Glutamatergic neuron (in vitro differentiated cells): ENCODE data around the gene C9orf72. TPM values are rescaled to one million over a fixed set of nuclear protein-coding genes. Genes with fewer than 3 reads are reported as not detected.

Source experiments
- DNase-seq: peaks from one replicate; pipeline ENCODE4 v3.0.0; 2022
- H3K27ac Mint-ChIP-seq: one replicate; pipeline ENCODE4 v1.8.0; 2020; ENCODE audit warnings: mild to moderate bottlenecking, mixed read lengths, inconsistent platforms; ENCODE audit not compliant: unreplicated experiment
- H3K27me3 Mint-ChIP-seq: one replicate; pipeline ENCODE4 v1.8.0; 2020; ENCODE audit warnings: mild to moderate bottlenecking, moderate library complexity, mixed read lengths, inconsistent platforms; ENCODE audit not compliant: unreplicated experiment
- H3K36me3 Mint-ChIP-seq: one replicate; pipeline ENCODE4 v1.8.0; 2020; ENCODE audit warnings: mild to moderate bottlenecking, mixed read lengths, inconsistent platforms; ENCODE audit not compliant: unreplicated experiment
- H3K4me1 Mint-ChIP-seq: one replicate; pipeline ENCODE4 v1.8.0; 2020; ENCODE audit warnings: mild to moderate bottlenecking, low read depth, mixed read lengths, inconsistent platforms; ENCODE audit not compliant: unreplicated experiment
- H3K4me3 Mint-ChIP-seq: one replicate; pipeline ENCODE4 v1.8.0; 2020; ENCODE audit warnings: mild to moderate bottlenecking, mixed read lengths, inconsistent platforms; ENCODE audit not compliant: unreplicated experiment
- H3K9me3 Mint-ChIP-seq: one replicate; pipeline ENCODE4 v1.8.0; 2020; ENCODE audit warnings: mild to moderate bottlenecking, moderate library complexity, mixed read lengths, inconsistent platforms; ENCODE audit not compliant: unreplicated experiment
- CTCF ChIP-seq: fragments of 200-600 bp; sonication (generic); IDR thresholded peaks from one replicate; pipeline ENCODE4 v1.5.0; 2021; ENCODE audit not compliant: partially characterized antibody, unreplicated experiment
- total RNA-seq: library from RNA; stranded (reverse); fragmentation: NEBNext Ultra II Directional; extraction: Animal tissue kit (Norgen Biotek cat#: 25700); gene quantifications from one replicate; pipeline ENCODE4 v1.2.1, GENCODE V29; 2021; ENCODE audit not compliant: unreplicated experiment

The C9orf72 gene
- total RNA-seq, 1 donor from 2014 or later = 53.9 TPM

- Mint-ChIP-seq H3K4me1 (no peaks in the 10 kb centered on the region), H3K27ac (no peak overlapping the region), H3K9me3 (no peaks in the 10 kb centered on the region), H3K27me3 (no peaks in the 10 kb centered on the region), H3K4me3 (no peak overlapping the region), H3K36me3 (no peaks in the 10 kb centered on the region)
- no peak for TF ChIP-seq CTCF
- no peak for DNase-seq
Observed at GRCh38 chr9:27561685-27562084, 11.6 kb downstream of the C9orf72 start.

GRCh38 chr9:27560457-27560856, 12.8 kb downstream of the C9orf72 start:
- no peak for TF ChIP-seq CTCF
- Mint-ChIP-seq H3K27me3 (no peaks in the 10 kb centered on the region), H3K4me3 (no peak overlapping the region), H3K27ac (no peak overlapping the region), H3K9me3 (no peaks in the 10 kb centered on the region), H3K4me1 (no peaks in the 10 kb centered on the region), H3K36me3 (no peaks in the 10 kb centered on the region)
- DNase-seq = no peak

- TF ChIP-seq CTCF = no peak
- H3K27me3 Mint-ChIP-seq = no peaks in the 10 kb centered on the region
Observed at GRCh38 chr9:27558307-27558706, 15.0 kb downstream of the C9orf72 start.

GRCh38 chr9:27556470-27556869, 16.8 kb downstream of the C9orf72 start:
- H3K4me1 Mint-ChIP-seq = no peaks in the 10 kb centered on the region
- TF ChIP-seq CTCF = no peak
- H3K36me3 Mint-ChIP-seq = no peaks in the 10 kb centered on the region
- no peak overlapping the region for H3K27ac Mint-ChIP-seq
- no peaks in the 10 kb centered on the region for H3K9me3 Mint-ChIP-seq
- DNase-seq = no peak
- no peak overlapping the region for H3K4me3 Mint-ChIP-seq
- no peaks in the 10 kb centered on the region for H3K27me3 Mint-ChIP-seq

More at GRCh38 chr9:27558307-27558706, 15.0 kb downstream of the C9orf72 start:
- Mint-ChIP-seq H3K9me3 (no peaks in the 10 kb centered on the region), H3K4me3 (no peak overlapping the region), H3K4me1 (no peaks in the 10 kb centered on the region), H3K36me3 (no peaks in the 10 kb centered on the region), H3K27ac (no peak overlapping the region)
- DNase-seq = no peak

- H3K9me3 Mint-ChIP-seq = no peaks in the 10 kb centered on the region
- no peaks in the 10 kb centered on the region for H3K36me3 Mint-ChIP-seq
- H3K4me1 Mint-ChIP-seq = no peaks in the 10 kb centered on the region
- no peaks in the 10 kb centered on the region for H3K27me3 Mint-ChIP-seq
- no peak overlapping the region for H3K4me3 Mint-ChIP-seq
- TF ChIP-seq CTCF = no peak
- no peak overlapping the region for H3K27ac Mint-ChIP-seq
- no peak for DNase-seq
Observed at GRCh38 chr9:27554712-27555111, 18.6 kb downstream of the C9orf72 start.
